ENCODE results near the gene KIAA0513. TPM values are rescaled to one million over a fixed set of nuclear protein-coding genes. Genes with fewer than 3 reads are reported as not detected.

KIAA0513 gene
- total and polyA plus RNA-seq, 2 of the 13 experiments (the other 11 are each of a cell fraction or from before 2014, with no cell fraction given): 1.8 TPM

- no peak for TF ChIP-seq ZNF687 (CRISPR knock-in tag; IDR thresholded peaks at IDR 0.05)
These were observed 35.2 kb downstream of the KIAA0513 start (continued) for GRCh38 chr16:85062845-85063244.

DNA sequence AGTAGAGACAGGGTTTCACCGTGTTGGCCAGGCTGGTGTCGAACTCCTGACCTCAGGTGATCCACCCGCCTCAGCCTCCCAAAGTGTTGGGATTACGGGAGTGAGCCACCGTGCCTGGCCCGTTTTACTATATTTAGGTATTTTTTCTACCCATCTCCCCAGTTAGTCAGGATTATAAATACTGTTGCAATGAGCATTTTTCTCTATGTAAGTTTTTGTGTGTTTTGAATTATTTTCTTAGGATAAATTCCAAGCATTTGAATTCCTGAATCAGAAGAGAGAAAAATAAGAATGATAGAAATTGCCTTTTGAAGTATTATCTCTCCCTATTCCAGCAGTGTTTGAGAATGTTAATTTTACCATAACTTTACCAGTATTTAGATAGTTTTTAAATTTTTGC, 36.6 kb downstream of the KIAA0513 start:
- ChIA-PET POLR2A (no interaction called here), CTCF (ENCODE audit: low intra/inter-chr PET ratio, low total read pairs) (no interaction called here)
- H3K9ac ChIP-seq (ENCODE audit: insufficient read depth, low read depth, low read length): no peak overlapping the region
- H4K20me1 ChIP-seq (ENCODE audit: insufficient read depth, low read length): no peaks in the 10 kb centered on the region
- ATAC-seq: no peak
- H3K27ac ChIP-seq (ENCODE audit: extremely low read length, insufficient read depth, low read length): no peak overlapping the region
- WGBS (ENCODE audit: low lambda C conversion rate): 72% methylated on average over 6 of the region's 6 CpGs
- in situ Hi-C loops (cut with HindIII; ENCODE audit: extremely low pct_ligation_motif_present, low pct_unique_long_range_greater_than_20kb): no loop called here
- H3K27me3 ChIP-seq (ENCODE audit: control insufficient read depth in 1 of 2, insufficient read depth in 2 of 2, low read length in 2 of 2): peaks cover 9 to 38% of the 10 kb centered on the region in 2 experiments
- no TSS peak for BruUV-seq (replicated peaks)
- H2AFZ ChIP-seq (ENCODE audit: low read length): no peak overlapping the region
- no peak for DNase-seq (ENCODE audit: low spot score)
- no peaks in the 10 kb centered on the region for H3K36me3 ChIP-seq (replicated peaks in 1 of 2; ENCODE audit: control insufficient read depth in 1 of 2, insufficient read depth in 2 of 2, low read length in 2 of 2)
- no peak overlapping the region for H3K4me2 ChIP-seq (ENCODE audit: low read depth, low read length)
- H3K79me2 ChIP-seq (ENCODE audit: insufficient read depth, low read length): no peaks in the 10 kb centered on the region
- intact Hi-C loops (cut with micrococcal nuclease; ENCODE audit: unreplicated experiment): no loop called here
- no peaks in the 10 kb centered on the region for H3K9me3 ChIP-seq (ENCODE audit: low read length)
- H3K4me3 ChIP-seq (replicated peaks in 1 of 3; ENCODE audit: insufficient read depth in 1 of 3, low read depth in 2 of 3, low read length in 3 of 3): no peak overlapping the region
- no peaks in the 10 kb centered on the region for H3K4me1 ChIP-seq (ENCODE audit: insufficient read depth, low read length)
- no peak for FAIRE-seq
- TF ChIP-seq, protein P1, sequence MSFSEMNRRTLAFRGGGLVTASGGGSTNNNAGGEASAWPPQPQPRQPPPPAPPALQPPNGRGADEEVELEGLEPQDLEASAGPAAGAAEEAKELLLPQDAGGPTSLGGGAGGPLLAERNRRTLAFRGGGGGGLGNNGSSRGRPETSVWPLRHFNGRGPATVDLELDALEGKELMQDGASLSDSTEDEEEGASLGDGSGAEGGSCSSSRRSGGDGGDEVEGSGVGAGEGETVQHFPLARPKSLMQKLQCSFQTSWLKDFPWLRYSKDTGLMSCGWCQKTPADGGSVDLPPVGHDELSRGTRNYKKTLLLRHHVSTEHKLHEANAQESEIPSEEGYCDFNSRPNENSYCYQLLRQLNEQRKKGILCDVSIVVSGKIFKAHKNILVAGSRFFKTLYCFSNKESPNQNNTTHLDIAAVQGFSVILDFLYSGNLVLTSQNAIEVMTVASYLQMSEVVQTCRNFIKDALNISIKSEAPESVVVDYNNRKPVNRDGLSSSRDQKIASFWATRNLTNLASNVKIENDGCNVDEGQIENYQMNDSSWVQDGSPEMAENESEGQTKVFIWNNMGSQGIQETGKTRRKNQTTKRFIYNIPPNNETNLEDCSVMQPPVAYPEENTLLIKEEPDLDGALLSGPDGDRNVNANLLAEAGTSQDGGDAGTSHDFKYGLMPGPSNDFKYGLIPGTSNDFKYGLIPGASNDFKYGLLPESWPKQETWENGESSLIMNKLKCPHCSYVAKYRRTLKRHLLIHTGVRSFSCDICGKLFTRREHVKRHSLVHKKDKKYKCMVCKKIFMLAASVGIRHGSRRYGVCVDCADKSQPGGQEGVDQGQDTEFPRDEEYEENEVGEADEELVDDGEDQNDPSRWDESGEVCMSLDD (CRISPR knock-in tag; IDR thresholded peaks at IDR 0.05; ENCODE audit: borderline replicate concordance): no peak
- TF ChIP-seq AHR (CRISPR knock-in tag; IDR thresholded peaks at IDR 0.05) (no peak), MIER3 (CRISPR knock-in tag; IDR thresholded peaks at IDR 0.05; ENCODE audit: borderline replicate concordance) (no peak), ZNF501 (CRISPR knock-in tag; IDR thresholded peaks at IDR 0.05) (no peak), THAP9 (CRISPR knock-in tag; IDR thresholded peaks at IDR 0.05; ENCODE audit: borderline replicate concordance) (no peak), ZNF781 (CRISPR knock-in tag; IDR thresholded peaks at IDR 0.05; ENCODE audit: borderline replicate concordance, not compliant biosample characterization) (no peak), ZNF550 (CRISPR knock-in tag; IDR thresholded peaks at IDR 0.05; ENCODE audit: borderline replicate concordance) (no peak), ZNF549 (CRISPR knock-in tag; IDR thresholded peaks at IDR 0.05) (no peak)
- TF ChIP-seq, protein P2, sequence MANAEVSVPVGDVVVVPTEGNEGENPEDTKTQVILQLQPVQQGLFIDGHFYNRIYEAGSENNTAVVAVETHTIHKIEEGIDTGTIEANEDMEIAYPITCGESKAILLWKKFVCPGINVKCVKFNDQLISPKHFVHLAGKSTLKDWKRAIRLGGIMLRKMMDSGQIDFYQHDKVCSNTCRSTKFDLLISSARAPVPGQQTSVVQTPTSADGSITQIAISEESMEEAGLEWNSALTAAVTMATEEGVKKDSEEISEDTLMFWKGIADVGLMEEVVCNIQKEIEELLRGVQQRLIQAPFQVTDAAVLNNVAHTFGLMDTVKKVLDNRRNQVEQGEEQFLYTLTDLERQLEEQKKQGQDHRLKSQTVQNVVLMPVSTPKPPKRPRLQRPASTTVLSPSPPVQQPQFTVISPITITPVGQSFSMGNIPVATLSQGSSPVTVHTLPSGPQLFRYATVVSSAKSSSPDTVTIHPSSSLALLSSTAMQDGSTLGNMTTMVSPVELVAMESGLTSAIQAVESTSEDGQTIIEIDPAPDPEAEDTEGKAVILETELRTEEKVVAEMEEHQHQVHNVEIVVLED (CRISPR knock-in tag; IDR thresholded peaks at IDR 0.05; ENCODE audit: borderline replicate concordance): no peak

Measured in HepG2 (cell line).